Skeletal muscle tissue (tissue), 4 donors: ENCODE results near the gene PTBP2. TPM values are rescaled to one million over a fixed set of nuclear protein-coding genes. Genes with fewer than 3 reads are reported as not detected.

ENCODE experiments used
- H3K27ac ChIP-seq: one replicate; pipeline ENCODE4 v1.7.0; 2013; ENCODE audit warnings: mild to moderate bottlenecking, low read depth, low read length, inconsistent platforms
- H3K27me3 ChIP-seq, 3 donors: one replicate each; pipeline ENCODE4 v1.7.0; 2013; ENCODE audit warnings: low read length in 3 of 3; ENCODE audit not compliant: control insufficient read depth in 3 of 3, insufficient read depth in 3 of 3
- H3K36me3 ChIP-seq, 3 donors: one replicate each; pipeline ENCODE4 v1.7.0; 2013; ENCODE audit warnings: low read length in 3 of 3; ENCODE audit not compliant: control insufficient read depth in 3 of 3, insufficient read depth in 3 of 3
- H3K4me1 ChIP-seq, 3 donors: one replicate each; pipeline ENCODE4 v1.7.0; 2013; ENCODE audit warnings: low read length in 3 of 3, mild to moderate bottlenecking in 3 of 3; ENCODE audit not compliant: control insufficient read depth in 3 of 3, insufficient read depth in 3 of 3
- H3K4me3 ChIP-seq, 3 donors: one replicate each; pipeline ENCODE4 v1.7.0; 2013; ENCODE audit warnings: low read length in 3 of 3
- H3K9ac ChIP-seq, 3 donors: one replicate each; pipeline ENCODE4 v1.7.0; 2013; ENCODE audit warnings: low read length in 3 of 3, mild to moderate bottlenecking in 3 of 3, moderate library complexity in 2 of 3, low read depth in 1 of 3
- H3K9me3 ChIP-seq, 3 donors: one replicate each; pipeline ENCODE4 v1.7.0; 2013; ENCODE audit warnings: low read length in 3 of 3; ENCODE audit not compliant: control insufficient read depth in 3 of 3
- total RNA-seq: library from RNA; depleted of rRNA; stranded (reverse); fragments of >200 nt; gene quantifications from one replicate; pipeline ENCODE4 v1.2.3, GENCODE V29; 2014
- donor health status: Osteomylitis.

The PTBP2 gene
- total RNA-seq, 1 donor from 2014 or later, result 38.6 TPM

GRCh38 chr1:96840396-96840795, 118.8 kb downstream of the PTBP2 start:
- Histone ChIP-seq H3K36me3 (no peaks in the 10 kb centered on the region), H3K9me3 (no peaks in the 10 kb centered on the region), H3K27ac (no peak overlapping the region), H3K4me3 (no peak overlapping the region), H3K27me3 (peaks cover 0 to 3% (median 0%) of the 10 kb centered on the region in 3 donors), H3K4me1 (no peaks in the 10 kb centered on the region), H3K9ac (no peak overlapping the region)

- H3K36me3 ChIP-seq, result no peaks in the 10 kb centered on the region
- H3K4me3 ChIP-seq, result no peak overlapping the region
- H3K9me3 ChIP-seq, result no peaks in the 10 kb centered on the region
- peaks cover 0 to 3% (median 0%) of the 10 kb centered on the region in 3 donors for H3K27me3 ChIP-seq
- no peak overlapping the region for H3K9ac ChIP-seq
- H3K4me1 ChIP-seq, result no peaks in the 10 kb centered on the region
- no peak overlapping the region for H3K27ac ChIP-seq
These were observed 120.6 kb downstream of the PTBP2 start for GRCh38 chr1:96842215-96842614.

- peaks cover 0 to 3% (median 0%) of the 10 kb centered on the region in 3 donors for H3K27me3 ChIP-seq
- no peak overlapping the region for H3K9ac ChIP-seq
- no peaks in the 10 kb centered on the region for H3K36me3 ChIP-seq
- H3K9me3 ChIP-seq, result no peaks in the 10 kb centered on the region
- no peaks in the 10 kb centered on the region for H3K4me1 ChIP-seq
- H3K4me3 ChIP-seq, result no peak overlapping the region
- H3K27ac ChIP-seq, result no peak overlapping the region
These were observed 121.6 kb downstream of the PTBP2 start for GRCh38 chr1:96843196-96843595.

- no peak overlapping the region for H3K9ac ChIP-seq
- H3K4me1 ChIP-seq, result no peaks in the 10 kb centered on the region
These were observed 122.0 kb downstream of the PTBP2 start for GRCh38 chr1:96843601-96844000.

GRCh38 chr1:96845464-96845863, 123.9 kb downstream of the PTBP2 start:
- H3K4me3 ChIP-seq, result no peak overlapping the region
- no peaks in the 10 kb centered on the region for H3K36me3 ChIP-seq
- no peak overlapping the region for H3K27ac ChIP-seq
- H3K27me3 ChIP-seq, result peaks cover 0 to 3% (median 0%) of the 10 kb centered on the region in 3 donors
- no peak overlapping the region for H3K9ac ChIP-seq
- H3K4me1 ChIP-seq, result no peaks in the 10 kb centered on the region
- H3K9me3 ChIP-seq, result no peaks in the 10 kb centered on the region

More at GRCh38 chr1:96843601-96844000, 122.0 kb downstream of the PTBP2 start:
- Histone ChIP-seq H3K27me3 (peaks cover 0 to 3% (median 0%) of the 10 kb centered on the region in 3 donors), H3K36me3 (no peaks in the 10 kb centered on the region), H3K27ac (no peak overlapping the region), H3K9me3 (no peaks in the 10 kb centered on the region), H3K4me3 (no peak overlapping the region)

- Histone ChIP-seq H3K4me3 (no peak overlapping the region), H3K9ac (no peak overlapping the region), H3K27ac (no peak overlapping the region), H3K36me3 (no peaks in the 10 kb centered on the region), H3K4me1 (peaks cover 0 to 2% (median 2%) of the 10 kb centered on the region in 3 donors), H3K9me3 (no peaks in the 10 kb centered on the region), H3K27me3 (no peaks in the 10 kb centered on the region)
These were observed 140.3 kb downstream of the PTBP2 start for GRCh38 chr1:96861836-96862235.

GRCh38 chr1:96863449-96863848, 141.9 kb downstream of the PTBP2 start:
- no peaks in the 10 kb centered on the region for H3K27me3 ChIP-seq
- H3K4me1 ChIP-seq, result peaks cover 0 to 2% (median 2%) of the 10 kb centered on the region in 3 donors
- no peak overlapping the region for H3K9ac ChIP-seq
- no peaks in the 10 kb centered on the region for H3K9me3 ChIP-seq
- no peak overlapping the region for H3K27ac ChIP-seq
- H3K36me3 ChIP-seq, result no peaks in the 10 kb centered on the region
- no peak overlapping the region for H3K4me3 ChIP-seq
